Measurements from ENCODE around the gene ELOF1. TPM values are rescaled to one million over a fixed set of nuclear protein-coding genes. Genes with fewer than 3 reads are reported as not detected.

Gene ELOF1
- total and polyA plus RNA-seq, 2 of the 13 experiments (the other 11 are each of a cell fraction or from before 2014, with no cell fraction given), result 14.5 to 43.2 TPM

GRCh38 chr19:11597202-11598102 is 38.4 kb upstream of the ELOF1 start, which contains the start of gene ZNF627 (continued):
- TF ChIP-seq KLF11 (CRISPR knock-in tag; IDR thresholded peaks at IDR 0.05) (no peak), ZNF549 (CRISPR knock-in tag; IDR thresholded peaks at IDR 0.05) (no peak), MEF2D (CRISPR knock-in tag; IDR thresholded peaks at IDR 0.05) (peak; percentile 63; the same call in 1 of the 2 replicates), NFYB (CRISPR knock-in tag; IDR thresholded peaks at IDR 0.05) (peak; percentile 90), ZNF17 (CRISPR knock-in tag; IDR thresholded peaks at IDR 0.05) (no peak), REST (IDR thresholded peaks at IDR 0.05; ENCODE audit: borderline replicate concordance in 1 of 2, low read depth in 1 of 2, low read length in 2 of 2) (no peak; a peak in 1 of 4 replicates), ZNF513 (CRISPR knock-in tag; conservative IDR thresholded peaks at IDR 0.05) (no peak), SNRNP70 (IDR thresholded peaks at IDR 0.05; ENCODE audit: low read depth, low read length) (no peak), TEAD2 (CRISPR knock-in tag; IDR thresholded peaks at IDR 0.05) (no peak), ZNF276 (CRISPR knock-in tag; IDR thresholded peaks at IDR 0.05; ENCODE audit: low read depth) (peak; percentile 83; the same call in 1 of the 2 replicates), MAX (IDR thresholded peaks at IDR 0.05) (peak; percentile 75; the same call in 1 of the 2 replicates), TCF7L2 (IDR thresholded peaks at IDR 0.05; ENCODE audit: low read depth, low read length) (no peak), STAG1 (CRISPR knock-in tag; IDR thresholded peaks at IDR 0.05) (no peak), TFDP1 (CRISPR knock-in tag; IDR thresholded peaks at IDR 0.05; ENCODE audit: borderline replicate concordance) (no peak), NFE2 (CRISPR knock-in tag; IDR thresholded peaks at IDR 0.05) (no peak), ZFAT (CRISPR knock-in tag; conservative IDR thresholded peaks at IDR 0.05) (no peak), ZNF713 (CRISPR knock-in tag; IDR thresholded peaks at IDR 0.05) (0 out of 2 replicates have a peak, but pooled peaks have one; percentile 72), XBP1 (CRISPR knock-in tag; IDR thresholded peaks at IDR 0.05) (no peak), ELF1 (CRISPR knock-in tag; IDR thresholded peaks at IDR 0.05) (peak; percentile 49)
